Ovary (tissue), 9 donors: ENCODE measurements around the gene ACTL7B. TPM values are rescaled to one million over a fixed set of nuclear protein-coding genes. Genes with fewer than 3 reads are reported as not detected.

ENCODE experiments used
- DNase-seq, 5 donors: peaks; one replicate each; pipeline ENCODE4 v3.0.0-alpha.2; 2019 to 2020
- H3K27ac ChIP-seq, 2 donors: fragments of 200-600 bp; one replicate each; pipeline versions ENCODE4 v1.5.1 to v1.8.0; 2019 to 2022
- H3K27me3 ChIP-seq: fragments of 200-600 bp; one replicate; pipeline ENCODE4 v1.8.0; 2022
- H3K36me3 ChIP-seq: fragments of 200-600 bp; sonication (generic); one replicate; pipeline ENCODE4 v1.5.1; 2019
- H3K4me1 ChIP-seq: one replicate; pipeline ENCODE4 v1.8.1; 2013; ENCODE audit warnings: mild to moderate bottlenecking, moderate library complexity; ENCODE audit not compliant: insufficient read depth
- H3K4me3 ChIP-seq: fragments of 200-600 bp; sonication (generic); one replicate; pipeline ENCODE4 v1.5.1; 2017
- H3K9me3 ChIP-seq, 2 donors: fragments of 200-600 bp in 1 of 2; sonication (generic) in 1 of 2; one replicate each; pipeline versions ENCODE4 v1.5.1 to v1.8.1; 2013 to 2019; ENCODE audit warnings: mild to moderate bottlenecking in 1 of 2, moderate library complexity in 1 of 2
- EP300 ChIP-seq: sonication (generic); formaldehyde crosslinking; IDR thresholded peaks from one replicate; pipeline ENCODE4 v1.6.1; 2017; ENCODE audit warnings: antibody characterized with exemption
- POLR2A ChIP-seq: fragments of 450-650 bp; IDR thresholded peaks from one replicate; pipeline ENCODE4 v1.6.1; 2017; ENCODE audit warnings: antibody characterized with exemption, mild to moderate bottlenecking, moderate library complexity
- WGBS, 3 donors: extraction: QIAGEN DNeasy Blood & Tissue Kit in 1 of 3; methylation state at CpG; one replicate each; pipeline versions ENCODE4 v1.1.5 to v1.1.7; 2013 to 2017; 5-methylcytosine and 5-hydroxymethylcytosine counted together
- intact Hi-C, 4 donors: fragments of 100-400 bp; cut with DNase I; formaldehyde crosslinking; loops; one replicate each; pipeline versions ENCODE4 v1.11.0 to v1.15.1; 2022 to 2023
- polyA plus RNA-seq, 2 donors: library from polyadenylated mRNA; stranded (reverse); fragments of 200-250 nt in 1 of 2; fragments of 350-450 nt in 1 of 2; fragmentation: Illumina TruSeq in 1 of 2; extraction: RNeasy Lipid Tissue Mini Kit (QIAGEN cat#74804) in 1 of 2; gene quantifications; one replicate each; pipeline ENCODE4 v1.2.3, GENCODE V29; 2013 to 2014
- small RNA-seq: library from RNA; depleted of rRNA; stranded (forward); fragments of <200 nt; gene quantifications from one replicate; pipeline ENCODE3, GENCODE V24; 2016
- total RNA-seq, 7 donors: library from RNA; depleted of rRNA in 2 of 7; stranded (reverse); fragments of >200 nt in 2 of 7; fragmentation: NEBNext Ultra II Directional in 3 of 7; extraction: Animal tissue kit (Norgen Biotek cat#: 25700) in 3 of 7; gene quantifications; one replicate each; pipeline versions ENCODE4 v1.1.0 to v1.2.4, GENCODE V29; 2016 to 2023
- TF ChIP-seq, protein P1 (sequence below), 3 donors: fragments of 450-650 bp in 2 of 3; fragments of 200-600 bp in 1 of 3; IDR thresholded peaks; one replicate each; pipeline versions ENCODE4 v1.5.1 to v1.8.0; 2016 to 2022; ENCODE audit warnings: antibody characterized with exemption in 3 of 3, mild to moderate bottlenecking in 1 of 3
- donor health status: DM: no; HTN: no; CAD: no; lungs with moderate emphysema.
- donor health status: DM: no; HTN: no; CAD: no.
- donor health status: Bipolar disorder and iron deficiency.
- donor health status: DM: yes; HTN: yes; CAD: no.
- donor health status: DM: no; HTN: no; CAD: no.
- donor health status: DM: yes; HTN: yes; CAD: no.

ACTL7B gene
- total and polyA plus RNA-seq, 9 donors: 0.10 to 0.17 (median 0.15) TPM; not detected in 6

- WGBS, 3 donors: 79 to 95% (median 93%) methylated on average over 2 of the region's 2 CpGs
- TF ChIP-seq EP300 (no peak), POLR2A (no peak)
- TF ChIP-seq, protein P1, sequence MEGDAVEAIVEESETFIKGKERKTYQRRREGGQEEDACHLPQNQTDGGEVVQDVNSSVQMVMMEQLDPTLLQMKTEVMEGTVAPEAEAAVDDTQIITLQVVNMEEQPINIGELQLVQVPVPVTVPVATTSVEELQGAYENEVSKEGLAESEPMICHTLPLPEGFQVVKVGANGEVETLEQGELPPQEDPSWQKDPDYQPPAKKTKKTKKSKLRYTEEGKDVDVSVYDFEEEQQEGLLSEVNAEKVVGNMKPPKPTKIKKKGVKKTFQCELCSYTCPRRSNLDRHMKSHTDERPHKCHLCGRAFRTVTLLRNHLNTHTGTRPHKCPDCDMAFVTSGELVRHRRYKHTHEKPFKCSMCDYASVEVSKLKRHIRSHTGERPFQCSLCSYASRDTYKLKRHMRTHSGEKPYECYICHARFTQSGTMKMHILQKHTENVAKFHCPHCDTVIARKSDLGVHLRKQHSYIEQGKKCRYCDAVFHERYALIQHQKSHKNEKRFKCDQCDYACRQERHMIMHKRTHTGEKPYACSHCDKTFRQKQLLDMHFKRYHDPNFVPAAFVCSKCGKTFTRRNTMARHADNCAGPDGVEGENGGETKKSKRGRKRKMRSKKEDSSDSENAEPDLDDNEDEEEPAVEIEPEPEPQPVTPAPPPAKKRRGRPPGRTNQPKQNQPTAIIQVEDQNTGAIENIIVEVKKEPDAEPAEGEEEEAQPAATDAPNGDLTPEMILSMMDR (IDR thresholded peaks at IDR 0.05): no peak
- no peaks in the 10 kb centered on the region for H3K36me3 ChIP-seq
- H3K4me1 ChIP-seq: no peaks in the 10 kb centered on the region
- intact Hi-C loops: no loop called here
- H3K9me3 ChIP-seq: no peaks in the 10 kb centered on the region
- H3K4me3 ChIP-seq: no peak overlapping the region
- H3K27ac ChIP-seq: no peak overlapping the region
- DNase-seq: no peak
- H3K27me3 ChIP-seq: no peaks in the 10 kb centered on the region
These were observed 41.7 kb downstream of the ACTL7B start for GRCh38 chr9:108813951-108814601.

DNA sequence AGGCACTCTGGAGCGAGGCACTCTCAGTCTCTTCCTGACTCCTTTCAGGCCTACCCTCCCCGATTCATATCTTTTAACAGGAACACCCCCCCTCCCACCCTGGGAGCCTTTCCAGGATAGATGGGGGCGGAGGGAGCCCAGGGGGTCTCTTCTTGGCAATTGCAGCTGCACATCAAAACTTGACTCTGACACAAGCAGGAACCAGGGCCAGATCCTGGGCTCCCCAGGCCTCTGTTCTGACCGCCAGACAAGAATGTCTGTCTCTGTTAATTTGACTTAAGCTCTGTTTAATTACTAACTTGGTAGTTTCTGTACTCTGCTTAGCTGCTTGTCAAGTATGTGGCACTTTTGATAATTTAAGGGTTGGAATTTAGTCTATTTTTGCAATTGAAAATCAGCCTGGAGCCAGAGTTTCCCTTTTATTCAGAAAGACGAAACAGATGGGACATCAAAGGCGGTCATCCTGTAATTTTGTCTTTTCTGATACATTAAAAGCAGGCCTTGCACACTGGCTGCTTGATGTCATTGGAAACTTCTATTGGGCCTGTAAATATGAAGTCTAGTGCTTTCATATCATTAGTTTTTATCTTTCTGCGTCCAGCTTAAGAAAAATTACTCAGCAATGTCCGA, 43.3 kb downstream of the ACTL7B start:
- Histone ChIP-seq H3K27me3 (no peaks in the 10 kb centered on the region), H3K4me3 (no peak overlapping the region), H3K36me3 (no peaks in the 10 kb centered on the region), H3K4me1 (no peaks in the 10 kb centered on the region), H3K27ac (no peak overlapping the region), H3K9me3 (no peaks in the 10 kb centered on the region)
- DNase-seq: no peak
- intact Hi-C loops: no loop called here
- WGBS, 3 donors: 54 to 66% (median 62%) methylated on average over 8 of the region's 8 CpGs
- TF ChIP-seq POLR2A (no peak), EP300 (no peak)
- TF ChIP-seq, protein P1 (IDR thresholded peaks at IDR 0.05): no peak

DNA sequence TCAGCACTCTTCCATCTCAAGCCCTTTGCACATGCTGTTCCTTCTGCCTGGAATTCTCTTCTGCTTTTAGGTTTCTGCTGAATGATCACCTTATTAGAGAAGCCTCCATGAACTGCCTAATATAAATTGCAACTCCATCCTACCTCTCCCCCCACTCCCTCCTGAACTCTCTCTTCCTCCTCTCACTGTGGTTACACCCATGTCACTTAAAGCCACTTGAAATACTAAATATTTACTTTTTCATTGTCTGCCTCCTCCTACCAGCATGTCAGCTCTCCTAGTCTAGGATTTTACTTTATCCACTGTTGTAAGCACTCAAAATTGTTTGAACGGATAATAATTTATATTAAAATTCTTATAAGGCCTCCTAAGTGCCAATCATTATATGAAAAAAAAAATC, 43.8 kb downstream of the ACTL7B start:
- H3K9me3 ChIP-seq: no peaks in the 10 kb centered on the region
- no peak overlapping the region for H3K27ac ChIP-seq
- intact Hi-C loops: no loop called here
- no peak for DNase-seq
- H3K27me3 ChIP-seq: no peaks in the 10 kb centered on the region
- 50 to 66% (median 58%) methylated on average over 1 of the region's 1 CpG for WGBS, 3 donors
- H3K4me3 ChIP-seq: no peak overlapping the region
- no peaks in the 10 kb centered on the region for H3K4me1 ChIP-seq
- H3K36me3 ChIP-seq: no peaks in the 10 kb centered on the region
- TF ChIP-seq POLR2A (no peak), EP300 (no peak)

GRCh38 chr9:108809269-108809668, 46.5 kb downstream of the ACTL7B start:
- Histone ChIP-seq H3K36me3 (no peaks in the 10 kb centered on the region), H3K27ac (no peak overlapping the region), H3K4me3 (no peak overlapping the region), H3K9me3 (no peaks in the 10 kb centered on the region), H3K27me3 (no peaks in the 10 kb centered on the region), H3K4me1 (no peaks in the 10 kb centered on the region)
- no peak for DNase-seq
- WGBS, 3 donors: 44 to 45% (median 44%) methylated on average over 3 of the region's 3 CpGs
- no peak for TF ChIP-seq EP300
- TF ChIP-seq, protein P1 (IDR thresholded peaks at IDR 0.05): no peak
- no peak for TF ChIP-seq POLR2A
- intact Hi-C loops: no loop called here

Small RNA genes within 50 kb of the gene (small RNA-seq; reads per million reads assigned to genes)
- gene AL359692.1: not detected

Other genes starting within 250 kb of the ACTL7B start
- gene ACTL7A, start 6.3 kb upstream of the ACTL7B start, total RNA-seq: not detected
- gene ACTL7A, start 6.3 kb upstream of the ACTL7B start, polyA plus RNA-seq: not detected
- 10 to 100 TPM; 17.9 to 70.9 (median 36.5) TPM for gene ELP1, start 78.1 kb upstream of the ACTL7B start, total RNA-seq
- gene ELP1, start 78.1 kb upstream of the ACTL7B start, polyA plus RNA-seq: 10 to 100 TPM; 15.7 to 34.3 TPM
- gene ABITRAM, start 78.4 kb upstream of the ACTL7B start, total RNA-seq: 10 to 100 TPM in 2 of 7 donors, 1 to 10 TPM in 5; 6.8 to 15.1 (median 8.4) TPM
- 10 to 100 TPM in 1 of 2 donors, 1 to 10 TPM in 1; 7.5 to 14.3 TPM for gene ABITRAM, start 78.4 kb upstream of the ACTL7B start, polyA plus RNA-seq
- 100 to 1,000 TPM in 6 of 7 donors, 10 to 100 TPM in 1; 82.4 to 238 (median 137) TPM for gene CTNNAL1, start 157.5 kb upstream of the ACTL7B start, total RNA-seq
- 100 to 1,000 TPM; 130 to 138 TPM for gene CTNNAL1, start 157.5 kb upstream of the ACTL7B start, polyA plus RNA-seq